ENCODE measurements around the gene PRM2. TPM values are rescaled to one million over a fixed set of nuclear protein-coding genes. Genes with fewer than 3 reads are reported as not detected.

PRM2 gene
- not detected for polyA plus RNA-seq (2013, experiment 1 of 2)
- polyA plus RNA-seq (2013, experiment 2 of 2) = not detected

GRCh38 chr16:11276143-11276895 is at the start of gene PRM2:
TSS of gene PRM2 (minus strand) at chr16:11276480. CDS start at chr16:11276370, 110 bp downstream.
- H3K4me1 ChIP-seq (ENCODE audit: control insufficient read depth, insufficient read depth, low read length, poor library complexity, severe bottlenecking) = peaks cover 4% of the 10 kb centered on the region
- no peak within 1 kb of the TSS for H3K27ac ChIP-seq (ENCODE audit: low read depth, low read length, severe bottlenecking)
- WGBS, 2 experiments (ENCODE audit: insufficient coverage in 2 of 2) = 91 to 95% methylated on average over 17 to 26 of the region's 26 CpGs
- no peak within 1 kb of the TSS for H3K4me3 ChIP-seq (ENCODE audit: extremely low read depth, insufficient read depth, low read length, poor library complexity, severe bottlenecking)
- H3K9me3 ChIP-seq (ENCODE audit: control insufficient read depth, low read length) = no peaks in the 10 kb centered on the region
- no peaks in the 10 kb centered on the region for H3K36me3 ChIP-seq (ENCODE audit: control insufficient read depth, insufficient read depth, low read length)

- H3K4me1 ChIP-seq (ENCODE audit: control insufficient read depth, insufficient read depth, low read length, poor library complexity, severe bottlenecking) = peaks cover 16% of the 10 kb centered on the region
- no peak overlapping the region for H3K4me3 ChIP-seq (ENCODE audit: extremely low read depth, insufficient read depth, low read length, poor library complexity, severe bottlenecking)
- H3K36me3 ChIP-seq (ENCODE audit: control insufficient read depth, insufficient read depth, low read length) = no peaks in the 10 kb centered on the region
- 87 to 88% methylated on average over 10 of the region's 10 CpGs for WGBS, 2 experiments (ENCODE audit: insufficient coverage in 2 of 2)
- peaks cover 5% of the 10 kb centered on the region for H3K9me3 ChIP-seq (ENCODE audit: control insufficient read depth, low read length)
- no peak overlapping the region for H3K27ac ChIP-seq (ENCODE audit: low read depth, low read length, severe bottlenecking)
Observed at GRCh38 chr16:11325404-11326083, 49.3 kb upstream of the PRM2 start.

GRCh38 chr16:11323551-11324336 is 47.5 kb upstream of the PRM2 start:
- WGBS, 2 experiments (ENCODE audit: insufficient coverage in 2 of 2) = 93 to 100% methylated on average over 6 to 8 of the region's 11 CpGs
- peaks cover 5% of the 10 kb centered on the region for H3K9me3 ChIP-seq (ENCODE audit: control insufficient read depth, low read length)
- H3K4me1 ChIP-seq (ENCODE audit: control insufficient read depth, insufficient read depth, low read length, poor library complexity, severe bottlenecking) = peaks cover 9% of the 10 kb centered on the region
- no peak overlapping the region for H3K27ac ChIP-seq (ENCODE audit: low read depth, low read length, severe bottlenecking)
- no peaks in the 10 kb centered on the region for H3K36me3 ChIP-seq (ENCODE audit: control insufficient read depth, insufficient read depth, low read length)
- H3K4me3 ChIP-seq (ENCODE audit: extremely low read depth, insufficient read depth, low read length, poor library complexity, severe bottlenecking) = no peak overlapping the region

- 100% methylated on average over 1 to 2 of the region's 3 CpGs for WGBS, 2 experiments (ENCODE audit: insufficient coverage in 2 of 2)
- Histone ChIP-seq H3K27ac (ENCODE audit: low read depth, low read length, severe bottlenecking) (no peak overlapping the region), H3K36me3 (ENCODE audit: control insufficient read depth, insufficient read depth, low read length) (no peaks in the 10 kb centered on the region), H3K4me3 (ENCODE audit: extremely low read depth, insufficient read depth, low read length, poor library complexity, severe bottlenecking) (no peak overlapping the region), H3K4me1 (ENCODE audit: control insufficient read depth, insufficient read depth, low read length, poor library complexity, severe bottlenecking) (peaks cover 5% of the 10 kb centered on the region), H3K9me3 (ENCODE audit: control insufficient read depth, low read length) (peaks cover 5% of the 10 kb centered on the region)
Observed at GRCh38 chr16:11322823-11323222, 46.5 kb upstream of the PRM2 start.

GRCh38 chr16:11321662-11322061 is 45.4 kb upstream of the PRM2 start:
- Histone ChIP-seq H3K4me3 (ENCODE audit: extremely low read depth, insufficient read depth, low read length, poor library complexity, severe bottlenecking) (no peak overlapping the region), H3K36me3 (ENCODE audit: control insufficient read depth, insufficient read depth, low read length) (no peaks in the 10 kb centered on the region), H3K27ac (ENCODE audit: low read depth, low read length, severe bottlenecking) (no peak overlapping the region), H3K4me1 (ENCODE audit: control insufficient read depth, insufficient read depth, low read length, poor library complexity, severe bottlenecking) (peaks cover 8% of the 10 kb centered on the region), H3K9me3 (ENCODE audit: control insufficient read depth, low read length) (no peaks in the 10 kb centered on the region)
- 52 to 53% methylated on average over 5 of the region's 5 CpGs for WGBS, 2 experiments (ENCODE audit: insufficient coverage in 2 of 2)

GRCh38 chr16:11320170-11320569 is 43.9 kb upstream of the PRM2 start:
- no peak overlapping the region for H3K4me3 ChIP-seq (ENCODE audit: extremely low read depth, insufficient read depth, low read length, poor library complexity, severe bottlenecking)
- 80 to 81% methylated on average over 9 to 10 of the region's 10 CpGs for WGBS, 2 experiments (ENCODE audit: insufficient coverage in 2 of 2)
- no peaks in the 10 kb centered on the region for H3K36me3 ChIP-seq (ENCODE audit: control insufficient read depth, insufficient read depth, low read length)

GRCh38 chr16:11319529-11320146 is 43.4 kb upstream of the PRM2 start:
- H3K4me3 ChIP-seq (ENCODE audit: extremely low read depth, insufficient read depth, low read length, poor library complexity, severe bottlenecking) = no peak overlapping the region
- no peaks in the 10 kb centered on the region for H3K36me3 ChIP-seq (ENCODE audit: control insufficient read depth, insufficient read depth, low read length)
- H3K27ac ChIP-seq (ENCODE audit: low read depth, low read length, severe bottlenecking) = no peak overlapping the region
- peaks cover 19% of the 10 kb centered on the region for H3K4me1 ChIP-seq (ENCODE audit: control insufficient read depth, insufficient read depth, low read length, poor library complexity, severe bottlenecking)
- WGBS, 2 experiments (ENCODE audit: insufficient coverage in 2 of 2) = 86 to 94% methylated on average over 7 of the region's 8 CpGs
- no peaks in the 10 kb centered on the region for H3K9me3 ChIP-seq (ENCODE audit: control insufficient read depth, low read length)

More at GRCh38 chr16:11320170-11320569, 43.9 kb upstream of the PRM2 start:
- Histone ChIP-seq H3K9me3 (ENCODE audit: control insufficient read depth, low read length) (no peaks in the 10 kb centered on the region), H3K27ac (ENCODE audit: low read depth, low read length, severe bottlenecking) (no peak overlapping the region), H3K4me1 (ENCODE audit: control insufficient read depth, insufficient read depth, low read length, poor library complexity, severe bottlenecking) (peaks cover 17% of the 10 kb centered on the region)

- Histone ChIP-seq H3K9me3 (ENCODE audit: control insufficient read depth, low read length) (no peaks in the 10 kb centered on the region), H3K4me1 (ENCODE audit: control insufficient read depth, insufficient read depth, low read length, poor library complexity, severe bottlenecking) (peaks cover 27% of the 10 kb centered on the region), H3K27ac (ENCODE audit: low read depth, low read length, severe bottlenecking) (no peak overlapping the region), H3K36me3 (ENCODE audit: control insufficient read depth, insufficient read depth, low read length) (no peaks in the 10 kb centered on the region), H3K4me3 (ENCODE audit: extremely low read depth, insufficient read depth, low read length, poor library complexity, severe bottlenecking) (no peak overlapping the region)
- WGBS, 2 experiments (ENCODE audit: insufficient coverage in 2 of 2) = 93 to 95% methylated on average over 5 to 8 of the region's 8 CpGs
Observed at GRCh38 chr16:11318817-11319216, 42.5 kb upstream of the PRM2 start.

GRCh38 chr16:11316331-11317015 is 40.2 kb upstream of the PRM2 start:
- Histone ChIP-seq H3K4me1 (ENCODE audit: control insufficient read depth, insufficient read depth, low read length, poor library complexity, severe bottlenecking) (peaks cover 45% of the 10 kb centered on the region), H3K4me3 (ENCODE audit: extremely low read depth, insufficient read depth, low read length, poor library complexity, severe bottlenecking) (no peak overlapping the region), H3K9me3 (ENCODE audit: control insufficient read depth, low read length) (no peaks in the 10 kb centered on the region), H3K27ac (ENCODE audit: low read depth, low read length, severe bottlenecking) (peak overlapping the region; percentile 59), H3K36me3 (ENCODE audit: control insufficient read depth, insufficient read depth, low read length) (no peaks in the 10 kb centered on the region)
- WGBS, 2 experiments (ENCODE audit: insufficient coverage in 2 of 2) = 42 to 51% methylated on average over 16 to 17 of the region's 23 CpGs

GRCh38 chr16:11315510-11315909 is 39.2 kb upstream of the PRM2 start:
- Histone ChIP-seq H3K27ac (ENCODE audit: low read depth, low read length, severe bottlenecking) (no peak overlapping the region), H3K4me3 (ENCODE audit: extremely low read depth, insufficient read depth, low read length, poor library complexity, severe bottlenecking) (no peak overlapping the region)
- 7 to 9% methylated on average over 7 to 12 of the region's 13 CpGs for WGBS, 2 experiments (ENCODE audit: insufficient coverage in 2 of 2)

More at GRCh38 chr16:11315510-11315909, 39.2 kb upstream of the PRM2 start:
- Histone ChIP-seq H3K9me3 (ENCODE audit: control insufficient read depth, low read length) (no peaks in the 10 kb centered on the region), H3K4me1 (ENCODE audit: control insufficient read depth, insufficient read depth, low read length, poor library complexity, severe bottlenecking) (peaks cover 47% of the 10 kb centered on the region), H3K36me3 (ENCODE audit: control insufficient read depth, insufficient read depth, low read length) (no peaks in the 10 kb centered on the region)

All from mesodermal cell (in vitro differentiated cells).